MM.1S (cell line): ENCODE results near the gene NFATC1.

Experiments used
- CTCF ChIP-seq: fragments of 300-600 bp; sonication (generic); IDR thresholded peaks from 2 replicates; pipeline ENCODE4 v1.5.1; 2016; ENCODE audit warnings: antibody characterized with exemption, low read length, mixed read lengths
- EZH2 ChIP-seq: fragments of 300-600 bp; sonication (generic); optimal IDR thresholded peaks from 2 replicates; pipeline ENCODE3; 2017; ENCODE audit warnings: low read depth, mild to moderate bottlenecking, antibody characterized with exemption, low read length, mixed read lengths

- TF ChIP-seq CTCF (no peak), EZH2 (no peak)
Observed at GRCh38 chr18:79533146-79533545, 137.4 kb downstream of the NFATC1 start.
